HG02798 (cell line): ENCODE data around the gene NKX2-2.
"Not testable (repeated sequence)": the region's sequence is repeated elsewhere in the genome, so short reads cannot be mapped to it uniquely, and the experiment has no call there.

Experiments used
- ATAC-seq: cut with Tn5 transposase; IDR thresholded peaks from one replicate; pipeline ENCODE4 v1.9.1; 2021; ENCODE audit warnings: mild to moderate bottlenecking; ENCODE audit not compliant: unreplicated experiment, poor library complexity

NKX2-2 gene

DNA sequence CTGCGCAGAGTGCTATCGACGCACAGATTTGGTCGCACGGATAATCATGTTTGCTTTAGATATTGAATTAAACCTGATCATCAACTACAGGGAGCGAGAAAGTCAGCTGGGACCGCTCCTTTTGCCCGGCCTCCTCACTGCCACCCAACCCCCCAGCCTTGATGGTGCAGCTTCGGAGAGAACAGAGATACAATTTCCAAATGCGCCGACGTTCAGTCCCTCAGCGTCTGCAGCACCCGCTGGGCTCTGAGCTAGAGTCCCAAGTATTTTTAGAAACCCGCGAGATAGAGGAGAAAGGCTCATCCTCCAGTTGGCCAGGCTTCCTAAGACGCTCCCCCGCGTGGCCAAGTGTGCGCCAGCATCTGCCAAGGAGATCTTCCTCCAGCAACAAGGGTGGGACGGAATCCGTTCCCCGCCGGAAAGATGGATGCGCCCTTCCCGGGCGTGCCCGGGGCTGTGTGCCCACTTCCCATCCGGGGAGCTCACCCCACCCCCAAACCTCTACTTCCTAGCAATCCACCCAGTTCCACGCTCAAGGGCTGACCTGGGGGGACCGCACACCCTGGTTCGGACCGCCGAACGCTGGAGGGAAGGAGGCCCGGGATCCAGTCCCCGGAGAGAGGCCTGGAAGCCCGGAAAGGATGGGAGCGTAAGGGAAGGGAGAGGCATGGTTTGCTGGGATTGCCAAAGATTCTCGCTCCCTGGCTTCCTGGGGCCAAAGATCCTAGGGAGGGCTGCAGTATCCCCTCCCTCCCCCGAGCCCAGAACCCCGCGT lies 4.1 kb downstream of the NKX2-2 start:
- ATAC-seq, result no peak

GRCh38 chr20:21509079-21509596 lies 4.7 kb downstream of the NKX2-2 start:
- no peak for ATAC-seq

DNA sequence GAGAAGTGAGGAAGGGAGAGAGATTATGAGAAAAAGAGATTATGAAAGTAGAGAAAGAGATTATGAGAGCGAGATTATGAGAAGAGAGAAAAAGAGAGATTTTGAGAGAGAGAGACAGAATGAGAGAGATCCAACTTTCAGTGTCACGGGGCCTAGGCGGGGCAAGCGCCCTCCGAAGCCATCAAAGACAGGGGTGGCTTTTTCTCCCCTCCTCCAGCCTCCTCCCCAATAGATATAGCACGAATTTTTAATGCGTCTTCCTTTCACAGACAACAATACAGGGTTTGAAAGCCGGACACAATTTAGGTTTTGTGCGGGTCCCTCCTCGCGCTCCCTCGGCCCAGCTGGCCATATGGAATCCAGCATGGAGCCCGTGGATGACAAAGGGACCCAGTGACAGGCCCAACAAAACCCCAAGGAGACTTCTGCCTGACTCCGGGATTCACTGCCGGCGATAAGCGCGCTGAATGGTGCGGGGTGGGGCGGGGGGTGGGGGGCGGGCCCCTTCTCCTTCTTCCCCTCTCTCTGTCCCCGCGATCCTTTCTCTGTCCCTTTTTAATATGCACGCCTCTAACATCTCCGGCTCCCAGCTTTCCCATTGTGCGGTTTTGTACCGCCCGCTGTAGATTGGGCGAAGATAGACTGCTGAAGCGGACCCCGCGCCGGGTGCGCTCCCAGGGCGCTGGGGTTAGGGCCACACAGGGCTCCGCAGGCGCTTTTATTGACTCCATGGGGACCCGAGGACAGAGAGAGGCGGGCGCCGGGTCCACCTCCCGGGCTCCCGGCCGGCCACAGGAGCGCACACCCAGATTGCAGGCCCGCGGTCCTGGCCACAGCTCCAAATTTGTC lies 5.4 kb downstream of the NKX2-2 start:
- no peak for ATAC-seq

DNA sequence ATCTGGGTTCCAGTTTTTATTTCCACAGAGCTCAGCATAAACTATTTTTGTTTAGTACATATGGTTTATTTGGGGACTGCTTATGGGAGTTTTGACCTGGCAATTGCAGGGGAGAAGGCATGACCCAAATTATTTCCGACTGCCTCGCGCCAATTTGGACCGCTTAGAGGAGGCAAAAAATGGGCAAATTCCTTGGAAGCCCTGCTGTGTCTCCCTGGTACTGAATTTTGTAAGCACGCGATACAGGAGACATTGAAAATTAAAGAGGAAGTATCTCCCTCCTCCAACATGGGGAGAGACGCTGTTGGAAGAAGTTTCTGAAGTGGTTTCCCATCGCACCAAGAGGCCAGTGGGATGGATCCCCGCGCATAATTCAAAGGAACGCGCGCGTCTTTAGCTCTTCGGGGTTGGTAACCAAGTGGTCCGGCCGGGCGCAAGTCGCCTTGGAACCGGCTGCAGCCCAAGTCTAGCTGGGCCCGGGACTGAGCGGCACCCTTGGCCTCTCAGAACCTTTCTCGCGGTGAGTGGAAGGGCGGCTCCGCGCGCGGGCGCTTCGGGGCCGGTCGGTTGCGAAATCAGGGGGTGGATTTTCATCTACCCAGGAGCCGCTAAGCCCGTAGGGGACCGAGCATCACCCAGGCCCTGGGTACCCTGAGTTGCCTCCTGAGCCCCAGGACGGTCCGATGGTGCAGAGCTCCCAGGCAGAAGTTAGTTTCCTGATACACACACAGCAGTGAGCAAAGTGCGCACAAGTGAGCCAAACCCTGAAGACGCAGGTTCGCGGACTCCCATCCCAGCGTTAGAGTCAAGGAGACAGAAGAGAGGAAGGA lies 6.2 kb downstream of the NKX2-2 start:
- ATAC-seq, result no peak

DNA sequence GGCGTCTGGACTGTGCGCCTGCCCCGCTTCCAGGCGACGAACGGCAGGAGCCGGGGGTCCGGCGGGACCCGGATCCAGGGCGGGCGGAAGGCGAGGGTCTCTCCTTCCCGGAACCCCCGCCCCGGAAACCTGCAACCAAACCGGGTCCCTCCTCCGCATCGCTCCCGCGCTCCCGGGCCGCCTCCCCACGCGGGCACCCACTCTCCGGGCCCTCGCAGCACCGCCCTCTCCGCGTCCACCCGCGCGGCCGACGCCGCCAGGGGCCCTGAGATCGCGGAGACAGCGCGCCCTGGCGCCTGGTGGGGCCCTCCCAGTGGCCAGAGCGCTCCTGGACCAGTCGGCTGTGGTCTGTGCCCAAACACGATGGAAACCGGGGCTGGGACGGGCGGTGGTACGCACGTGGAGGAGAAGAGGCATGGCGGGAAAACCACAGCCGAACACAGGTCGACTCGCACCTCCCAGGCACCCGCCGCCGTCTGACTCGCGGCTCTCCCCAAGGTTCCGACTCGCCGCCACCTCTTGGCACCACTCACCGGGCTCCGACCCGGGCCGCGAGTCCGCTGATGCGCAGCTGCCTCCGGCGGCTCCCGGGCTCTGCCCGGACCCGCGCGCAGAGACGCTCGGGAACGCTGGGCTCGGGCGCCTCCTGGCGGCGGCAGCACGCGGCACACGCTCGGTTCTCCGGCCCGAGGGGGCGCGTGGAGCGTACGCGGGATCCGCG lies 7.9 kb downstream of the NKX2-2 start:
- no peak for ATAC-seq

- peak; percentile 41 for ATAC-seq
These were observed 8.6 kb downstream of the NKX2-2 start for GRCh38 chr20:21505161-21505809.

DNA sequence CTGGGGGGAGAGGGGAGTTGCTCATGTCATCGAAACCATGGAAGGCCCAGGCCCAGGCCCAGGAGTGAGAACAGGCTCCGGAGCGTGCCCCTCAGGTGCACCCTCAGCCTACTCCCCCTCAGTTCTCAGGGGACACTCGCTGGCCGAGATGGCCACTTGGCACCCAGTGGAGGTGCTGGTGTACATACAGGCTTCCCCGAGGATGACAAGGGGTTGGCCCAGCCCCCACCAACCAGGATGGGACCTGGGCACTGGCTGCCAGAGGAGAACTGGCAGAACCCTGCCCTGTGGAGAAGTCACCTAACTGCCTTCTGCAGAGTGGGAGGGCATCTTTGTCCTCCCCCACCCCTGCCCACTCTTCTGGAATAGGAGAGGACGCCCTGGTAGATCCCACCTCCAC lies 9.5 kb downstream of the NKX2-2 start:
- no peak for ATAC-seq

GRCh38 chr20:21503345-21503744 lies 10.5 kb downstream of the NKX2-2 start:
- ATAC-seq, result peak; percentile 95

DNA sequence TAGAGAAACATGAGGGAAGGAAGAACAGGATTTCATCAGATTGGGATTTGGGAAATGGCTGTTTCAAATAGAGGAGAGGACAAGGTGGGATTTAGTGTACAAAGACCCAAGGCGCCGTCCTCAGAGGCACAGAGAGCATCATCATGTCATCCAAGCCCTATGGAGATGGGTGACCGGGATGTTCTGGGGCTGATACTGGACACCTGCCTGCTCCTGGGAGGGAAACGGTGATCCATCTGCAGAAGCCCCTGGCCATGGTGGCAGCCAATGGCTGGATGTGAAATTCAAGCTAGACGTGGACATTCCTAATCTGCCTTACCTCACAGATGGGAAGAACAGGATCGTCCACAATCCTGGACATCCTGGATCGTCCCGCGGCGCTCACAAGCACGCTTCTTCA lies 12.7 kb downstream of the NKX2-2 start:
- no peak for ATAC-seq

GRCh38 chr20:21500599-21500998 lies 13.3 kb downstream of the NKX2-2 start:
- ATAC-seq, result no peak

- no peak for ATAC-seq
These were observed 14.2 kb downstream of the NKX2-2 start for GRCh38 chr20:21499641-21500040.

DNA sequence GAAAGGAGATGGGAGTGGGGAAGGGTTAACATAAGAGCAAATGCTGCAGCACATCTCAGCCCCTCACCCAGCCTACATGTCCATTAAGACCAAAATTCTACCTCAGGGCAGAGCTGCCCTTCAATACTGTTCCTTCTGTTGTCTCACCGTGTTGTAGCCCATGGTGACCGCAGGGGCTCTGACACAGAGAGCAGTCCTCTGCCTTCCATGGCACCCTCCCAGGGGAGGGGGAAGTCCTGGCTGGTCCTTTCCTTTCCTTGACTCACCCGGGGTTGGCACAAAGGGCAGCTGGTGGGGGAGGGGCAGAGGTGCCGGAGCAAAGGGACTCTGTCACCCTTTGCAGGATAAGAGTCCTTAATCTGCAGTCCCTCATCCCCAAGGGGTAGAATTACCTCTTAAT lies 15.2 kb downstream of the NKX2-2 start:
- no peak for ATAC-seq

- ATAC-seq, result no peak
These were observed 15.7 kb downstream of the NKX2-2 start for GRCh38 chr20:21498195-21498594.

DNA sequence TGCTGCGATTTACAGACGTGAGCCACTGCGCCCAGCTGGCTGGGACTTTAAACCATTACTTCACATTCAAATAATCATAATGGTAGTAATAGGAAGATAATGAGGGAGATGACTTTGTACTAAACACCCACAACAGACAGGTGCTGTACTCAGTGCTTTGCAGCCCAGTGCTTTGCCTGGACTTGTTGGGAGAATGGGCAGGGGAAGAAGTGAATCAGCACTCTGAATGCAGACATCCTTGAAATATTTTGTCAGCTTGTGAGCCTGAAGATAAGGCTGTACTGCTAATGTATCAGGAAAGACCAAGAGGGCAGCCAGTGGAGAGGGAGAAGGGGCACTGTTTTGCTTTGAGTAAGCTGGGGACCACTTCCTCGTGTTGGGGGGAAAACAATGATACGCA lies 17.4 kb downstream of the NKX2-2 start:
- no peak for ATAC-seq

DNA sequence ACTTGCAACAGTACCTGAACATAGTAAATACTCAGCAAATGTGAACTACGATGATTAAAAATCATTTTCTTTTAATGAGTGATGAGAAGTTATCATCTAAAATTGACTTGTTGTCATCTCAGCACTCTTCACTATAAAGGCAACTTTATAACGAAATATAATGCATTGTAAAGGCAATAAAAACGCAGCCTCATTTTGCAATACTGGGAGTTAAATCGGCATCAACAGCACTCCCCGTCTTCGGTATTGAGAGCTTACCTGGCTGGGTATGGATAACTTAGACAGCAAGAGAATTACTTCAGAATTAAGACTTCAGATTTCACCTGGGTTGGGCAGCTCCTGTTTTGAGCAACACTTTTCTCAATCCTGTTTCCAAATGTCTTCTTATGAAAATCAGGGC lies 20.8 kb downstream of the NKX2-2 start:
- no peak for ATAC-seq

- ATAC-seq, result no peak
These were observed 23.8 kb downstream of the NKX2-2 start for GRCh38 chr20:21490105-21490504.

DNA sequence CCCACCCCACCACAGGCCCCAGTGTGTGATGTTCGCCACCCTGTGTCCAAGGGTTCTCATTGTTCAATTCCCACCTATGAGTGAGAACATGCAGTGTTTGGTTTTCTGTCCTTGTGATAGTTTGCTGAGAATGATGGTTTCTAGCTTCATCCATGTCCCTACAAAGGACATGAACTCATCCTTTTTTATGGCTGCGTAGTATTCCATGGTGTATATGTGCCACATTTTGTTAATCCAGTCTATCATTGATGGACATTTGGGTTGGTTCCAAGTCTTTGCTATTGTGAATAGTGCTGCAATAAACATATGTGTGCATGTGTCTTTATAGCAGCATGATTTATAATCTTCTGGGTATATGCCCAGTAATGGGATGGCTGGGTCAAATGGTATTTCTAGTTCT lies 33.7 kb downstream of the NKX2-2 start:
- ATAC-seq, result not testable (repeated sequence)

GRCh38 chr20:21465799-21466198 lies 48.1 kb downstream of the NKX2-2 start:
- no peak for ATAC-seq

GRCh38 chr20:21464916-21465315 lies 48.9 kb downstream of the NKX2-2 start:
- no peak for ATAC-seq
